Measurements from ENCODE around the gene CCDC188. TPM values are rescaled to one million over a fixed set of nuclear protein-coding genes. Genes with fewer than 3 reads are reported as not detected.
A peak's percentile ranks its signal among the peaks of the same experiment; 100 is the strongest.

CCDC188 gene
- total RNA-seq, 1 experiment from 2014 or later: not detected

GRCh38 chr22:20194681-20195593 is 44.1 kb upstream of the CCDC188 start:
- H2AK5ac ChIP-seq (ENCODE audit: insufficient read length, low read length): no peak overlapping the region
- no peaks in the 10 kb centered on the region for H3K23me2 ChIP-seq (ENCODE audit: insufficient read length, low read depth, low read length, poor library complexity, severe bottlenecking)
- no peak overlapping the region for H2BK12ac ChIP-seq (ENCODE audit: insufficient read length, low read depth, low read length)
- H3K79me1 ChIP-seq (ENCODE audit: insufficient read depth, low read depth, low read length, poor library complexity, severe bottlenecking): no peaks in the 10 kb centered on the region
- no peaks in the 10 kb centered on the region for H3K9me3 Mint-ChIP-seq
- no peak overlapping the region for H3T11ph ChIP-seq (ENCODE audit: low read length)
- H3K56ac ChIP-seq (ENCODE audit: insufficient read length, low read depth, low read length): no peak overlapping the region
- no peak overlapping the region for H4K5ac ChIP-seq (ENCODE audit: insufficient read length, low read depth, low read length)
- H3K4me1 ChIP-seq (ENCODE audit: insufficient read depth, low read length): no peaks in the 10 kb centered on the region
- no peaks in the 10 kb centered on the region for H3K9me3 ChIP-seq (ENCODE audit: control insufficient read depth, low read depth, low read length)
- H3K23ac ChIP-seq (ENCODE audit: insufficient read length, low read depth, low read length): no peak overlapping the region
- no peak overlapping the region for H3K4ac ChIP-seq (ENCODE audit: low read depth, low read length)
- H3K27me3 Mint-ChIP-seq (ENCODE audit: low read depth): peaks cover 2% of the 10 kb centered on the region
- H3K18ac ChIP-seq (ENCODE audit: insufficient read length, low read depth, low read length): no peak overlapping the region
- H3K27me3 ChIP-seq (ENCODE audit: insufficient read depth, low read length): no peaks in the 10 kb centered on the region
- H4K20me1 ChIP-seq (ENCODE audit: control insufficient read depth, insufficient read depth, insufficient read length): no peaks in the 10 kb centered on the region
- H3K79me2 ChIP-seq (ENCODE audit: insufficient read depth, low read length): no peaks in the 10 kb centered on the region
- H3K4me3 Mint-ChIP-seq: no peak overlapping the region
- no peak overlapping the region for H2BK20ac ChIP-seq (ENCODE audit: low read depth, low read length, poor library complexity, severe bottlenecking)
- no peak overlapping the region for H4K91ac ChIP-seq (ENCODE audit: insufficient read length, low read depth, low read length)
- H2BK15ac ChIP-seq (ENCODE audit: low read depth, low read length): no peak overlapping the region
- H3K9ac ChIP-seq (ENCODE audit: extremely low read depth, insufficient read length, low read length): no peak overlapping the region
- no peak for DNase-seq
- H3K27ac ChIP-seq (ENCODE audit: insufficient read length, low read depth, low read length): no peak overlapping the region
- H2AFZ ChIP-seq (ENCODE audit: low read length): no peak overlapping the region
- H3K4me2 ChIP-seq (ENCODE audit: insufficient read depth, insufficient read length, low read length): no peak overlapping the region
- no CpG with 5 or more reads among the region's 15 CpGs for WGBS (ENCODE audit: extremely low coverage, insufficient read length, low lambda C conversion rate)
- no peak overlapping the region for H3K14ac ChIP-seq (ENCODE audit: insufficient read depth, low read length)
- no peak overlapping the region for H4K8ac ChIP-seq (replicated peaks; ENCODE audit: insufficient read length, low read depth, low read length)
- H3K4me1 Mint-ChIP-seq: 0 out of 4 replicates have a peak, but pooled peaks cover 0 to 5% of the 10 kb centered on the region in 2 experiments
- TF ChIP-seq CTCF (conservative IDR thresholded peaks at IDR 0.05): 0 out of 3 replicates have a peak, but pooled peaks have one; percentile 16
- no peaks in the 10 kb centered on the region for H3K36me3 Mint-ChIP-seq (ENCODE audit: insufficient read depth in 1 of 3, low read depth in 3 of 3)
- no peak overlapping the region for H3K27ac Mint-ChIP-seq
- H2BK120ac ChIP-seq (ENCODE audit: low read depth, low read length, poor library complexity, severe bottlenecking): no peak overlapping the region
- H2BK5ac ChIP-seq (ENCODE audit: insufficient read length, low read length): no peak overlapping the region

Data from H9 (cell line).